ENCODE results near the gene GAGE12G. TPM values are rescaled to one million over a fixed set of nuclear protein-coding genes. Genes with fewer than 3 reads are reported as not detected.
"Not testable (repeated sequence)": the region's sequence is repeated elsewhere in the genome, so short reads cannot be mapped to it uniquely, and the experiment has no call there.

Gene GAGE12G
- not detected for polyA plus RNA-seq (ENCODE audit: insufficient read length)
- long read RNA-seq, donor 1 = 0 reads
- long read RNA-seq, donor 2 = 0 reads
- long read RNA-seq, donor 3 = 0 reads
- long read RNA-seq, donor 4 = 0 reads
- long read RNA-seq, donor 5 = 0 reads
- long read RNA-seq, donor 6 = 0 reads
- long read RNA-seq, donor 7 = 0 reads
- long read RNA-seq, donor 8 = 0 reads

- DNase-seq = not testable (repeated sequence)
These were observed at the start of gene GAGE12G for GRCh38 chrX:49570100-49570499. Gene GAGE12G (plus strand): TSS chrX:49570400. CDS start chrX:49571555, 1,155 bp downstream.

- not testable (repeated sequence) for DNase-seq
These were observed 38.3 kb upstream of the GAGE12G start, which contains the start of gene GAGE12C for GRCh38 chrX:49531877-49532276. Gene GAGE12C (plus strand): TSS chrX:49532177. CDS start chrX:49533332, 1,155 bp downstream.

- not testable (repeated sequence) for DNase-seq
These were observed 28.8 kb upstream of the GAGE12G start, which contains the start of gene GAGE12D for GRCh38 chrX:49541433-49541832. Gene GAGE12D (plus strand): TSS chrX:49541733. CDS start chrX:49542888, 1,155 bp downstream.

- DNase-seq = not testable (repeated sequence)
These were observed 19.2 kb upstream of the GAGE12G start, which contains the start of gene GAGE12E for GRCh38 chrX:49550989-49551388. Gene GAGE12E (plus strand): TSS chrX:49551289. CDS start chrX:49552444, 1,155 bp downstream.

GRCh38 chrX:49560542-49560941, 9.7 kb upstream of the GAGE12G start, which contains the start of gene GAGE12F:
Gene GAGE12F (plus strand): TSS chrX:49560842. CDS start chrX:49561997, 1,155 bp downstream.
- DNase-seq = not testable (repeated sequence)

GRCh38 chrX:49568728-49569127, 1.5 kb upstream of the GAGE12G start:
- not testable (repeated sequence) for DNase-seq

- not testable (repeated sequence) for DNase-seq
These were observed 1.0 kb upstream of the GAGE12G start for GRCh38 chrX:49569152-49569551.

GRCh38 chrX:49579649-49580048, 9.4 kb downstream of the GAGE12G start, which contains the start of gene GAGE12H:
Gene GAGE12H (plus strand): TSS chrX:49579949. CDS start chrX:49581104, 1,155 bp downstream.
- not testable (repeated sequence) for DNase-seq

GRCh38 chrX:49589196-49589595, 19.0 kb downstream of the GAGE12G start, which contains the start of gene GAGE2A:
Gene GAGE2A (plus strand): TSS chrX:49589496. CDS start chrX:49590651, 1,155 bp downstream.
- DNase-seq = not testable (repeated sequence)

- DNase-seq = not testable (repeated sequence)
These were observed 19.7 kb downstream of the GAGE12G start for GRCh38 chrX:49589769-49590478.

- DNase-seq = not testable (repeated sequence)
These were observed 20.3 kb downstream of the GAGE12G start for GRCh38 chrX:49590488-49590887.

- DNase-seq = not testable (repeated sequence)
These were observed 28.5 kb downstream of the GAGE12G start, which contains the start of gene GAGE1 for GRCh38 chrX:49598720-49599119. Gene GAGE1 (plus strand): TSS chrX:49599020. CDS start chrX:49600175, 1,155 bp downstream.

- no peak for DNase-seq
These were observed 40.6 kb downstream of the GAGE12G start for GRCh38 chrX:49610718-49611310.

GRCh38 chrX:49618574-49618973, 48.4 kb downstream of the GAGE12G start:
- no peak for DNase-seq

Other genes starting within 250 kb of the GAGE12G start
- gene GAGE12J, start 248.4 kb upstream of the GAGE12G start, polyA plus RNA-seq (ENCODE audit: insufficient read length) = not detected
- gene GAGE13, start 238.8 kb upstream of the GAGE12G start, polyA plus RNA-seq (ENCODE audit: insufficient read length) = not detected
- not detected for gene GAGE12C, start 38.2 kb upstream of the GAGE12G start, polyA plus RNA-seq (ENCODE audit: insufficient read length)
- gene GAGE12D, start 28.7 kb upstream of the GAGE12G start, polyA plus RNA-seq (ENCODE audit: insufficient read length) = not detected
- gene GAGE12E, start 19.1 kb upstream of the GAGE12G start, polyA plus RNA-seq (ENCODE audit: insufficient read length) = not detected
- not detected for gene GAGE12F, start 9.6 kb upstream of the GAGE12G start, polyA plus RNA-seq (ENCODE audit: insufficient read length)
- not detected for gene GAGE12H, start 9.5 kb downstream of the GAGE12G start, polyA plus RNA-seq (ENCODE audit: insufficient read length)
- gene GAGE2A, start 19.1 kb downstream of the GAGE12G start, polyA plus RNA-seq (ENCODE audit: insufficient read length) = not detected
- not detected for gene GAGE1, start 28.6 kb downstream of the GAGE12G start, polyA plus RNA-seq (ENCODE audit: insufficient read length)
- not detected for gene PAGE1, start 125.6 kb downstream of the GAGE12G start, polyA plus RNA-seq (ENCODE audit: insufficient read length)